Left lung (tissue), 10 donors: ENCODE measurements around the gene BARX2. TPM values are rescaled to one million over a fixed set of nuclear protein-coding genes. Genes with fewer than 3 reads are reported as not detected.

Experiments used
- ATAC-seq: fragments of 200-7000 bp; cut with Tn5 transposase; one replicate; pipeline ENCODE4 v1.9.1; 2020; ENCODE audit warnings: moderate library complexity
- DNase-seq, 4 donors: peaks; one replicate each; pipeline ENCODE4 v3.0.0-alpha.2; 2013 to 2020
- H3K27ac ChIP-seq, 2 donors: fragments of 200-600 bp; sonication (generic) in 1 of 2; one replicate each; pipeline versions ENCODE4 v1.5.0 to v1.8.0; 2020 to 2021
- H3K27me3 ChIP-seq, 2 donors: fragments of 200-600 bp; sonication (generic) in 1 of 2; one replicate each; pipeline versions ENCODE4 v1.5.0 to v1.8.0; 2020 to 2021
- H3K36me3 ChIP-seq, 2 donors: fragments of 200-600 bp; sonication (generic) in 1 of 2; one replicate each; pipeline versions ENCODE4 v1.5.0 to v1.8.0; 2020 to 2021
- H3K4me1 ChIP-seq, 2 donors: fragments of 200-600 bp; one replicate each; pipeline ENCODE4 v1.8.0; 2021
- H3K4me3 ChIP-seq, 2 donors: fragments of 200-600 bp; sonication (generic) in 1 of 2; one replicate each; pipeline versions ENCODE4 v1.5.0 to v1.8.0; 2020 to 2021; ENCODE audit warnings: mild to moderate bottlenecking in 1 of 2
- H3K9me3 ChIP-seq, 2 donors: fragments of 200-600 bp; sonication (generic) in 1 of 2; one replicate each; pipeline versions ENCODE4 v1.5.0 to v1.8.0; 2020 to 2021
- CTCF ChIP-seq, 2 donors: fragments of 200-600 bp; sonication (generic) in 1 of 2; IDR thresholded peaks; one replicate each; pipeline versions ENCODE4 v1.5.0 to v1.8.0; 2021; ENCODE audit warnings: antibody characterized with exemption in 2 of 2
- intact Hi-C, 2 donors: fragments of 100-400 bp; cut with DNase I; formaldehyde crosslinking; loops; one replicate each; pipeline versions ENCODE4 v1.11.2 to v1.14.2; 2022
- polyA plus RNA-seq, 6 donors: library from polyadenylated mRNA; unstranded; fragments of 120-200 nt; gene quantifications; one replicate each; pipeline ENCODE4 v1.2.1, GENCODE V29; 2013; ENCODE audit not compliant: insufficient read length in 6 of 6
- total RNA-seq, 2 donors: library from RNA; stranded (reverse); fragmentation: NEBNext Ultra II Directional; extraction: Animal tissue kit (Norgen Biotek cat#: 25700); gene quantifications; one replicate each; pipeline ENCODE4 v1.2.1, GENCODE V29; 2021
- donor health status: DM: no; HTN: yes; CAD: no.
- donor health status: DM: no; HTN: no; CAD: no.

The BARX2 gene
- total and polyA plus RNA-seq, 8 donors = 0.10 to 0.51 (median 0.26) TPM

GRCh38 chr11:129377739-129378138 is 2.1 kb downstream of the BARX2 start:
- H3K27me3 ChIP-seq = peaks cover 59 to 93% of the 10 kb centered on the region in 2 donors
- ATAC-seq (no peak), DNase-seq (no peak)
- no peaks in the 10 kb centered on the region for H3K9me3 ChIP-seq
- no peak for TF ChIP-seq CTCF (IDR thresholded peaks at IDR 0.05)
- no peak overlapping the region for H3K4me3 ChIP-seq
- no peak overlapping the region for H3K27ac ChIP-seq
- intact Hi-C loops = no loop called here
- no peaks in the 10 kb centered on the region for H3K36me3 ChIP-seq
- peaks cover 0 to 35% of the 10 kb centered on the region in 2 donors for H3K4me1 ChIP-seq

- H3K36me3 ChIP-seq = no peaks in the 10 kb centered on the region
- peaks cover 0 to 8% of the 10 kb centered on the region in 2 donors for H3K4me1 ChIP-seq
- DNase-seq (no peak), ATAC-seq (no peak)
- H3K27me3 ChIP-seq = peaks cover 32 to 83% of the 10 kb centered on the region in 2 donors
- intact Hi-C loops = no loop called here
- no peak for TF ChIP-seq CTCF (IDR thresholded peaks at IDR 0.05)
- no peak overlapping the region for H3K27ac ChIP-seq
- no peaks in the 10 kb centered on the region for H3K9me3 ChIP-seq
- H3K4me3 ChIP-seq = no peak overlapping the region
Measured at GRCh38 chr11:129380413-129380812, 4.8 kb downstream of the BARX2 start.

- no peak for DNase-seq
- intact Hi-C loops = no loop called here
- Histone ChIP-seq H3K27ac (no peak overlapping the region), H3K4me1 (no peaks in the 10 kb centered on the region), H3K27me3 (peaks cover 13 to 66% of the 10 kb centered on the region in 2 donors), H3K4me3 (no peak overlapping the region), H3K36me3 (no peaks in the 10 kb centered on the region), H3K9me3 (no peaks in the 10 kb centered on the region)
- TF ChIP-seq CTCF (IDR thresholded peaks at IDR 0.05) = no peak
- no peak for ATAC-seq
Measured at GRCh38 chr11:129382583-129382982, 6.9 kb downstream of the BARX2 start.

GRCh38 chr11:129383060-129383459 is 7.4 kb downstream of the BARX2 start:
- Histone ChIP-seq H3K27ac (no peak overlapping the region), H3K9me3 (no peaks in the 10 kb centered on the region), H3K4me3 (no peak overlapping the region), H3K4me1 (no peaks in the 10 kb centered on the region), H3K27me3 (peaks cover 8 to 63% of the 10 kb centered on the region in 2 donors), H3K36me3 (no peaks in the 10 kb centered on the region)
- ATAC-seq = no peak
- no peak for TF ChIP-seq CTCF (IDR thresholded peaks at IDR 0.05)
- intact Hi-C loops = no loop called here
- no peak for DNase-seq

- TF ChIP-seq CTCF (IDR thresholded peaks at IDR 0.05) = no peak
- intact Hi-C loops = no loop called here
- no peak for ATAC-seq
- Histone ChIP-seq H3K27ac (no peak overlapping the region), H3K9me3 (no peaks in the 10 kb centered on the region), H3K36me3 (no peaks in the 10 kb centered on the region), H3K4me3 (no peak overlapping the region), H3K27me3 (peaks cover 4 to 62% of the 10 kb centered on the region in 2 donors), H3K4me1 (no peaks in the 10 kb centered on the region)
- DNase-seq = no peak
Measured at GRCh38 chr11:129383502-129383901, 7.9 kb downstream of the BARX2 start.
